Astrocyte of the spinal cord (primary cell): ENCODE measurements around the gene C9orf57.

Experiments used
- DNase-seq: peaks from one replicate; pipeline ENCODE4 v3.0.0; 2011; ENCODE audit warnings: low read depth, low spot score
- H3K4me3 ChIP-seq: 2 replicates; pipeline ENCODE4 v1.5.1; 2011; ENCODE audit warnings: low read depth, mild to moderate bottlenecking, low read length, moderate library complexity
- in situ Hi-C: cut with HindIII; loops from 2 replicates; pipeline ENCODE4 v1.10.0; 2017; ENCODE audit warnings: low sequenced_read_pairs
- TF ChIP-seq, protein P1 (sequence below): IDR thresholded peaks from 2 replicates; pipeline ENCODE4 v1.5.1; 2012; ENCODE audit warnings: low read depth, mild to moderate bottlenecking, low read length, inconsistent platforms

C9orf57 gene

DNA sequence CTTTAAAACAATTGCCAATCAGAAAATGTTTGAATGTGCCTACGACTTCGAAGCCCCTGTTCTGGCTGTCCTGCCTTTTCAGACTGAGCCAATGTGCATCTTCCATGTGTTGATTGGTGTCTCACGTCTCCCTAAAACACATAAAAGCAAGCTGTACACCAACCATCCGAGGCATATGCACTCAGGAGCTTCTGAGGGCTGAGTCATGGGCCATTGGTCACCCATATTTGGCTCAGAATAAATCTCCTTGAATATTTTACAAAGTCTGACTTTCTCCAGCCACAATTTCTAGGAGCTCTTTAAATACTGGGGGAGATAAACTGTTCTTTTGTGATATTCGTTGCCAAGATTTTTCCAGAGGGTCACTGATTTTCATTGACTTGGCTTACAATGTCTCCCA, 53.9 kb downstream of the C9orf57 start:
- no peak overlapping the region for H3K4me3 ChIP-seq
- TF ChIP-seq, protein P1, sequence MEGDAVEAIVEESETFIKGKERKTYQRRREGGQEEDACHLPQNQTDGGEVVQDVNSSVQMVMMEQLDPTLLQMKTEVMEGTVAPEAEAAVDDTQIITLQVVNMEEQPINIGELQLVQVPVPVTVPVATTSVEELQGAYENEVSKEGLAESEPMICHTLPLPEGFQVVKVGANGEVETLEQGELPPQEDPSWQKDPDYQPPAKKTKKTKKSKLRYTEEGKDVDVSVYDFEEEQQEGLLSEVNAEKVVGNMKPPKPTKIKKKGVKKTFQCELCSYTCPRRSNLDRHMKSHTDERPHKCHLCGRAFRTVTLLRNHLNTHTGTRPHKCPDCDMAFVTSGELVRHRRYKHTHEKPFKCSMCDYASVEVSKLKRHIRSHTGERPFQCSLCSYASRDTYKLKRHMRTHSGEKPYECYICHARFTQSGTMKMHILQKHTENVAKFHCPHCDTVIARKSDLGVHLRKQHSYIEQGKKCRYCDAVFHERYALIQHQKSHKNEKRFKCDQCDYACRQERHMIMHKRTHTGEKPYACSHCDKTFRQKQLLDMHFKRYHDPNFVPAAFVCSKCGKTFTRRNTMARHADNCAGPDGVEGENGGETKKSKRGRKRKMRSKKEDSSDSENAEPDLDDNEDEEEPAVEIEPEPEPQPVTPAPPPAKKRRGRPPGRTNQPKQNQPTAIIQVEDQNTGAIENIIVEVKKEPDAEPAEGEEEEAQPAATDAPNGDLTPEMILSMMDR = no peak
- peak; percentile 18 for DNase-seq
- in situ Hi-C loops = no loop called here

DNA sequence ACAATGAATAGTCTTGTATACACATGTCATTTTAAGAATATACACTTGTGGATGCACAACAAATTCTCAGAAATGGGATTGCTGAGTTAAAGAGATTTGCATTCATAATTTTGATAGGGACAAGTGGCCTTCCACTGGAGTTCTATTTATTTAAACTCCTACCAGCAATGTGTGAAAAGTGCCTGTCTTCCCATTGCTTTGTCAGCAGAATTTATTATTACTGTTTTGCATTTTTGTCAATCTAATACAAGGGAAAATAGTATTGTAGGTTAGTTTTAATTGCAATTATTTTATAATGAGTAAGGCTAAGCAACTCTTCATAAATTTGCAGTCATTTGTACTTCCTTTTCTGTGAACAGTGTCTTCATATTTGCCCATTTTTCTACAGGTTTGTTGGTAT, 55.0 kb downstream of the C9orf57 start:
- TF ChIP-seq, protein P1 = no peak
- in situ Hi-C loops = no loop called here
- DNase-seq = no peak
- H3K4me3 ChIP-seq = no peak overlapping the region
